Endothelial cell of umbilical vein (primary cell): ENCODE results near the gene SLC26A3. TPM values are rescaled to one million over a fixed set of nuclear protein-coding genes. Genes with fewer than 3 reads are reported as not detected.

ENCODE experiments used
- BruUV-seq: library from RNA; stranded (reverse); fragments of 400-500 nt; replicated peaks from 2 replicates; lab custom pipeline; 2021; lab: Mats Ljungman, UMichigan
- CTCF ChIA-PET: fragments of 300-600, 350-600 bp; sonication (Branson Sonifier 250); formaldehyde crosslinking; loops from one replicate; lab custom pipeline; 2021; ENCODE audit warnings: antibody characterized with exemption, inconsistent platforms; lab: Charles Lee
- POLR2A ChIA-PET: fragments of 300-600, 350-600 bp; sonication (Branson Sonifier 250); formaldehyde crosslinking; loops from one replicate; lab custom pipeline; 2021; ENCODE audit warnings: antibody characterized with exemption, inconsistent platforms; lab: Charles Lee
- DNase-seq: peaks from one replicate; pipeline ENCODE4 v3.0.0-alpha.2; 2011; ENCODE audit warnings: low read depth, low spot score
- FAIRE-seq: peaks from 2 replicates; lab custom pipeline; 2011; peaks lifted over from hg19 to GRCh38; lab: Jason Lieb, UNC
- H2AFZ ChIP-seq: 2 replicates; pipeline ENCODE4 v1.6.0; 2012; ENCODE audit warnings: low read depth, low read length, control low read depth, inconsistent platforms
- H3K27ac ChIP-seq: 2 replicates; pipeline ENCODE4 v1.5.1; 2011; ENCODE audit warnings: low read depth, mild to moderate bottlenecking, control low read depth, low read length, moderate library complexity; ENCODE audit not compliant: insufficient read depth
- H3K27me3 ChIP-seq, 2 experiments: 2 replicates each; pipeline versions ENCODE4 v1.6.0 to v1.6.1; 2011; ENCODE audit warnings: low read length in 2 of 2, mixed read lengths in 1 of 2; ENCODE audit not compliant: control insufficient read depth in 2 of 2, insufficient read depth in 2 of 2
- H3K36me3 ChIP-seq, 2 experiments: 2 replicates in 1 of 2; 3 replicates in 1 of 2; pipeline ENCODE4 v1.5.1; 2011; ENCODE audit warnings: low read length in 2 of 2, mild to moderate bottlenecking in 1 of 2, moderate library complexity in 1 of 2; ENCODE audit not compliant: control insufficient read depth in 2 of 2, insufficient read depth in 2 of 2; ENCODE audit errors: extremely low read depth in 1 of 2
- H3K4me1 ChIP-seq: 3 replicates; pipeline ENCODE4 v1.5.1; 2011; ENCODE audit warnings: mild to moderate bottlenecking, low read length; ENCODE audit not compliant: control insufficient read depth, insufficient read depth; ENCODE audit errors: extremely low read depth
- H3K4me2 ChIP-seq: 2 replicates; pipeline ENCODE4 v1.6.1; 2011; ENCODE audit warnings: low read length, control low read depth, mixed read lengths; ENCODE audit not compliant: insufficient read depth
- H3K4me3 ChIP-seq, 3 experiments: fragments of 200-600 bp in 1 of 3; sonication (generic), shearing (Covaris generic) in 1 of 3; replicated peaks in 1 of 3; 2 replicates each; pipeline ENCODE4 v1.5.1; 2011 to 2016; ENCODE audit warnings: control low read depth in 3 of 3, low read length in 3 of 3, mild to moderate bottlenecking in 2 of 3, inconsistent platforms in 1 of 3, low read depth in 1 of 3, moderate library complexity in 1 of 3; ENCODE audit not compliant: insufficient read depth in 1 of 3
- H3K79me2 ChIP-seq: 2 replicates; pipeline ENCODE4 v1.6.0; 2012; ENCODE audit warnings: low read length, inconsistent platforms; ENCODE audit not compliant: control insufficient read depth, insufficient read depth
- H3K9ac ChIP-seq: replicated peaks from 2 replicates; pipeline ENCODE3; 2011; ENCODE audit warnings: low read length, control low read depth; ENCODE audit not compliant: insufficient read depth; ENCODE audit errors: extremely low read depth
- H3K9me1 ChIP-seq: replicated peaks from 3 replicates; pipeline ENCODE4 v1.6.0; 2011; ENCODE audit warnings: mild to moderate bottlenecking, low read length; ENCODE audit not compliant: control insufficient read depth, insufficient read depth; ENCODE audit errors: extremely low read depth
- H3K9me3 ChIP-seq: replicated peaks from 2 replicates; pipeline ENCODE4 v1.5.1; 2012; ENCODE audit warnings: low read length, inconsistent platforms; ENCODE audit not compliant: control insufficient read depth, insufficient read depth
- H4K20me1 ChIP-seq: replicated peaks from 2 replicates; pipeline ENCODE3; 2011; ENCODE audit warnings: mild to moderate bottlenecking, low read length; ENCODE audit not compliant: control insufficient read depth, insufficient read depth; ENCODE audit errors: extremely low read depth
- EZH2 ChIP-seq: IDR thresholded peaks from 2 replicates; pipeline ENCODE4 v1.6.1; 2012; ENCODE audit warnings: borderline replicate concordance, low read depth, mild to moderate bottlenecking, moderate library complexity, low read length, inconsistent platforms; ENCODE audit not compliant: severe bottlenecking
- FOS ChIP-seq: IDR thresholded peaks from 2 replicates; pipeline ENCODE4 v1.6.1; 2011; ENCODE audit warnings: mild to moderate bottlenecking, low read length, moderate library complexity, borderline replicate concordance; ENCODE audit not compliant: insufficient read depth
- GATA2 ChIP-seq: IDR thresholded peaks from 2 replicates; pipeline ENCODE4 v1.7.0; 2011; ENCODE audit warnings: low read depth, mild to moderate bottlenecking, moderate library complexity, mixed read lengths, low read length; ENCODE audit not compliant: insufficient read length, insufficient read depth
- JUN ChIP-seq: IDR thresholded peaks from 2 replicates; pipeline ENCODE4 v1.6.1; 2011; ENCODE audit warnings: borderline replicate concordance, low read depth; ENCODE audit not compliant: insufficient read length, insufficient read depth
- MAX ChIP-seq: IDR thresholded peaks from 2 replicates; pipeline ENCODE4 v1.6.1; 2011; ENCODE audit not compliant: insufficient read depth, insufficient read length
- MYC ChIP-seq: IDR thresholded peaks from one replicate; pipeline ENCODE4 v1.6.1; 2011; ENCODE audit warnings: mild to moderate bottlenecking, low read depth, low read length
- POLR2A ChIP-seq: IDR thresholded peaks from 2 replicates; pipeline ENCODE4 v1.6.1; 2012; ENCODE audit warnings: low read depth, mild to moderate bottlenecking, control low read depth, low read length
- POLR2AphosphoS5 ChIP-seq: IDR thresholded peaks from 2 replicates; pipeline ENCODE4 v1.6.1; 2012; ENCODE audit warnings: low read depth, mild to moderate bottlenecking, control low read depth, low read length, moderate library complexity; ENCODE audit not compliant: insufficient read depth
- dilution Hi-C: fragments of 300-500 bp; cut with MboI; formaldehyde crosslinking; loops from one replicate; pipeline ENCODE4 v1.15.0; 2019; ENCODE audit warnings: low sequenced_read_pairs; ENCODE audit not compliant: extremely low pct_ligation_motif_present
- intact Hi-C: fragments of 100-400 bp; cut with micrococcal nuclease; formaldehyde crosslinking; loops from one replicate; pipeline ENCODE4 v1.10.0; 2022
- polyA plus RNA-seq, 4 experiments: library from polyadenylated mRNA; depleted of rRNA in 3 of 4; stranded (reverse) in 3 of 4; unstranded in 1 of 4; fragments of >200 nt; gene quantifications; 2 replicates each; pipeline versions ENCODE4 v1.2.1 to v1.2.3, GENCODE V29; 2011 to 2012; ENCODE audit warnings: missing spikeins in 1 of 4
- total RNA-seq: library from RNA; stranded (reverse); gene quantifications from 2 replicates; pipeline ENCODE4 v1.2.3, GENCODE V29; 2021
- TF ChIP-seq, protein P1 (sequence below), 2 donors: IDR thresholded peaks; 1 replicate in 1 of 2; 2 replicates in 1 of 2; pipeline ENCODE4 v1.5.1; 2011; ENCODE audit warnings: low read length in 2 of 2, mild to moderate bottlenecking in 2 of 2, moderate library complexity in 2 of 2, control low read depth in 1 of 2, inconsistent platforms in 1 of 2, low read depth in 1 of 2; ENCODE audit not compliant: insufficient read depth in 1 of 2; ENCODE audit errors: extremely low read depth in 1 of 2

Gene SLC26A3
- total and polyA plus RNA-seq, 2 donors (not counting 3 experiments of a cell fraction or from before 2014, with no cell fraction given): not detected

DNA sequence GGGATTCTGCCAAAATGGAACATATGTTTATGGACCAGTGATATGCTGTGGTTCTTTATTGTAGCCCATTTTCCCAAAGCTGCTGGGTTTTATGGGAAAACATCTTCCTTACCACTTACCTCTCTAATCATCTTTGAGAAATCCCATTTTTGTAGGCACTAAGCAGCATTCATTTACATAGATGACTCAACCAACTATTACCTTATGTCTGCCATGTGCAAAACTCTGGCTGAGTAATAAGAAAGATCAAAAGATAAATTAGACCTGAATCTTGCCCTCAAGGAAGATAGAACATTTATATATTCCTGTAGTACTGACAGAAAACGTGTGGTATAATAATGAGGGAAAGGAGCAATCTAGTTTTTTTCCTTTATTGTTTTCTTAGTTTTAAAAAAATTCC lies 34.8 kb downstream of the SLC26A3 start:
- no peak overlapping the region for H3K9ac ChIP-seq
- H3K9me3 ChIP-seq: no peaks in the 10 kb centered on the region
- ChIA-PET POLR2A (no interaction called here), CTCF (no interaction called here)
- TF ChIP-seq EZH2 (no peak), JUN (no peak)
- DNase-seq (no peak), FAIRE-seq (no peak)
- H3K79me2 ChIP-seq: no peaks in the 10 kb centered on the region
- BruUV-seq: no TSS peak
- no peak overlapping the region for H3K27ac ChIP-seq
- H3K9me1 ChIP-seq: no peaks in the 10 kb centered on the region
- no peak overlapping the region for H2AFZ ChIP-seq
- no peaks in the 10 kb centered on the region for H4K20me1 ChIP-seq
- H3K27me3 ChIP-seq: peaks cover 2 to 23% of the 10 kb centered on the region in 2 experiments
- no peak overlapping the region for H3K4me3 ChIP-seq
- H3K4me2 ChIP-seq: no peak overlapping the region
- intact Hi-C loops (no loop called here), dilution Hi-C loops (no loop called here)
- no peaks in the 10 kb centered on the region for H3K36me3 ChIP-seq
- H3K4me1 ChIP-seq: no peaks in the 10 kb centered on the region

DNA sequence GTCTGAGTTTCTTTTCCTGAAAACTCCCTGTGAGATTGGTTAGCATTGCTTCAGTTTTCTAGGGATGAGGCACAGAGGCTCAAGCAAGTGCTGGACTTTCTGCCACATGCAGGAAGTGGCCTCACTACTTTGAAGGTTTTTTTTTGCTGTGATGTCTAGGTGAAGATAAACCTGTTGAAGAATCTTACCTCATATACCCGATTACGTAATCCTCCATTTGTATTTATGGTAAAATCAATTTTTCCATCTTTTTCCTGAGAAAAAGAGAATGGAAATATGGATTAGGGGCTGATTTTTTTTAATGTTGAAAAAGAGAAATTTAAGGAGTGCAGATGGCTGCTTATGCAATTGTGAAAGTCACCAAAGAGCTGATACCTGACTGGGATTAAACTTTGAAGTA lies 35.6 kb downstream of the SLC26A3 start:
- no peak overlapping the region for H3K4me2 ChIP-seq
- no peak overlapping the region for H3K4me3 ChIP-seq
- no peaks in the 10 kb centered on the region for H3K79me2 ChIP-seq
- DNase-seq (no peak), FAIRE-seq (no peak)
- CTCF ChIA-PET: no interaction called here
- intact Hi-C loops: no loop called here
- no peaks in the 10 kb centered on the region for H3K9me3 ChIP-seq
- H3K9ac ChIP-seq: no peak overlapping the region
- POLR2A ChIA-PET: no interaction called here
- peaks cover 2 to 14% of the 10 kb centered on the region in 2 experiments for H3K27me3 ChIP-seq
- BruUV-seq: no TSS peak
- H4K20me1 ChIP-seq: no peaks in the 10 kb centered on the region
- dilution Hi-C loops: no loop called here
- H3K27ac ChIP-seq: no peak overlapping the region
- no peaks in the 10 kb centered on the region for H3K4me1 ChIP-seq
- H3K36me3 ChIP-seq: no peaks in the 10 kb centered on the region
- TF ChIP-seq POLR2AphosphoS5 (no peak), JUN (no peak), GATA2 (no peak), MAX (no peak), EZH2 (no peak), FOS (no peak), MYC (no peak), POLR2A (no peak)
- TF ChIP-seq, protein P1, sequence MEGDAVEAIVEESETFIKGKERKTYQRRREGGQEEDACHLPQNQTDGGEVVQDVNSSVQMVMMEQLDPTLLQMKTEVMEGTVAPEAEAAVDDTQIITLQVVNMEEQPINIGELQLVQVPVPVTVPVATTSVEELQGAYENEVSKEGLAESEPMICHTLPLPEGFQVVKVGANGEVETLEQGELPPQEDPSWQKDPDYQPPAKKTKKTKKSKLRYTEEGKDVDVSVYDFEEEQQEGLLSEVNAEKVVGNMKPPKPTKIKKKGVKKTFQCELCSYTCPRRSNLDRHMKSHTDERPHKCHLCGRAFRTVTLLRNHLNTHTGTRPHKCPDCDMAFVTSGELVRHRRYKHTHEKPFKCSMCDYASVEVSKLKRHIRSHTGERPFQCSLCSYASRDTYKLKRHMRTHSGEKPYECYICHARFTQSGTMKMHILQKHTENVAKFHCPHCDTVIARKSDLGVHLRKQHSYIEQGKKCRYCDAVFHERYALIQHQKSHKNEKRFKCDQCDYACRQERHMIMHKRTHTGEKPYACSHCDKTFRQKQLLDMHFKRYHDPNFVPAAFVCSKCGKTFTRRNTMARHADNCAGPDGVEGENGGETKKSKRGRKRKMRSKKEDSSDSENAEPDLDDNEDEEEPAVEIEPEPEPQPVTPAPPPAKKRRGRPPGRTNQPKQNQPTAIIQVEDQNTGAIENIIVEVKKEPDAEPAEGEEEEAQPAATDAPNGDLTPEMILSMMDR (IDR thresholded peaks at IDR 0.05; ENCODE audit: extremely low read depth in 1 of 2, insufficient read depth in 1 of 2, low read depth in 1 of 2, low read length in 2 of 2): no peak
- no peaks in the 10 kb centered on the region for H3K9me1 ChIP-seq
- H2AFZ ChIP-seq: no peak overlapping the region
